GM18498 (cell line): ENCODE measurements around the gene TMEM52.

Experiments used
- ATAC-seq: cut with Tn5 transposase; IDR thresholded peaks from one replicate; pipeline ENCODE4 v1.9.1; 2021; ENCODE audit warnings: mild to moderate bottlenecking, moderate library complexity; ENCODE audit not compliant: unreplicated experiment

Gene TMEM52

GRCh38 chr1:1928231-1929101, 9.4 kb upstream of the TMEM52 start:
- ATAC-seq: no peak

DNA sequence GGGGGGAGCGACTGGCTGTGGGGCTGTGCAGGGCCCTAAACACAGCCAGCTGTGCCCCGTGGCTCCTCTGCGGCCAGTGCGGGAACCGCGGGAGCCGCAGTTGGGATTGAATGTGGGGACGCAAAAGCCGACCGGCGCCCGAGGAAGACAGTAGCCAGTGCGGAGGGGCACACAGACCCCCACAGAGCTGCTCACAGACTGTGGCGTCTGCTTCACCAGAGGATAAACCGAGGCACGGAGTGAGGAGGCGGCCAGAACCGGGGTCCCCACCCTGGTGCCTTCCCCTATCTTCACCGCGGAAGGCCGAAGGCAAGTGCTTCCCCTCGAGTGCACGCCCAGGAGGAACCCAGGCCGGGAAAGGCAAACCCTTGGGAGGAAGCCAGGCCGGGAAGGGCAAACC, 8.7 kb upstream of the TMEM52 start:
- ATAC-seq: no peak

DNA sequence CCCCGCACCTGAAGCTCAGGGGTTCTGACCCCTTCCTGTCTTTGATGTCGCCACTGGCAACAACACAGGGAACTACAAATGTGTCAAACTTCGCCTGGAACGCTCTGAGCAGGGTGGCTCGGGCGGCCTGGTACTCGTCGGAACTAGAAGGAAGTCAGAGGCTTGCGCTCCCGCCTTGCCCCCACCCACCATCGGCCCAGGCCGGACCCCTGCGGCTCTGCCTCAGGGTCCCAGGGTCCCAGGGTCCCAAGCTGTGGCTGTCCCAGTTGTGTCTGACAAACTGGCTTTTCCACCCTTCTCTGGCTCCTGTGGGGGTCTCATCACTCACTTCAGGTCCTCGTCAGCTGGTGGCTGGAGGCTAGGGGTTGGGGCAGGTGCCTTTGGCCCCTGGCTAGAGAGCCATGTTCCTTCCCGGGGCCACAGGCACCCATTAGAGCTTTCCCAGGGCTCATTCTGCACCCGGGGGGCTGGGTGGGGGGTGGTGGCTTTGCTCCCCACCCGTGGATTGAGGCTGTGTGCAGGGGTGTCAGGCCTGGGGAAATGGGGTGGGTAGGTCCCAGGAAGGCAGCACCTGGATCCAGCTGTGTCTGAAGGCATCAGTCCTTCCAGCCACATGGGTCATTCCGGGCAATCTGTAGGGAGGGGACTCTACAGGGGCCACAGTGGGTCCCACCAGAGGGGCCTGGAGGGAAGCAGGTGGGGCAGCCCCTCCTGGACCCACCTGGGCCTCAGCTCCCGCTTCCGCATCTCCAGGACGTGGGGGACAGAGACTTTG, 8.0 kb upstream of the TMEM52 start:
- ATAC-seq: no peak

- no peak for ATAC-seq
Measured at GRCh38 chr1:1926346-1926811, 7.3 kb upstream of the TMEM52 start.

- no peak for ATAC-seq
Measured at GRCh38 chr1:1925437-1926345, 6.6 kb upstream of the TMEM52 start.

- ATAC-seq: no peak
Measured at GRCh38 chr1:1924849-1925248, 5.8 kb upstream of the TMEM52 start.

DNA sequence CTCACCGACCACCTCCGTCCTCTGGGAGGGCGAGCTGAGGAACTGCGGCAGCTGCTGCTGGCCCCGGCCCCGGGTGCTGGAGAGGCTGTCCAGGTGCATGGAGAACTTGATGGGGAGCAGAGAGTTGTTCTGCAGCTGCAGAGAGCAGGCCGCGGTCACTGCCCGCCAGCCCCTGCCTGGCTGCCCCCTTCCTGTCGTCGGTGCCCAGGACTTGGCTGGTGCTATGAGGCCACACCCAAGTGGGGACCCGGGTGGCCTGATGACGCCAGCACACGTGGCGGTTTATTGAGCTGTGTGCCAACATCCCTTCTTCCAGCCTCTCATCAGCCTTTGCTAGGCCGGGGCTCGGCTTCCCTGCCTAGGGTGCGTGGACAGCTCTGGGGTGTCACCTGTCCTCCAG, 5.3 kb upstream of the TMEM52 start:
- no peak for ATAC-seq

GRCh38 chr1:1922956-1923833, 4.1 kb upstream of the TMEM52 start:
- ATAC-seq: no peak

GRCh38 chr1:1922702-1922955, 3.5 kb upstream of the TMEM52 start:
- ATAC-seq: no peak

DNA sequence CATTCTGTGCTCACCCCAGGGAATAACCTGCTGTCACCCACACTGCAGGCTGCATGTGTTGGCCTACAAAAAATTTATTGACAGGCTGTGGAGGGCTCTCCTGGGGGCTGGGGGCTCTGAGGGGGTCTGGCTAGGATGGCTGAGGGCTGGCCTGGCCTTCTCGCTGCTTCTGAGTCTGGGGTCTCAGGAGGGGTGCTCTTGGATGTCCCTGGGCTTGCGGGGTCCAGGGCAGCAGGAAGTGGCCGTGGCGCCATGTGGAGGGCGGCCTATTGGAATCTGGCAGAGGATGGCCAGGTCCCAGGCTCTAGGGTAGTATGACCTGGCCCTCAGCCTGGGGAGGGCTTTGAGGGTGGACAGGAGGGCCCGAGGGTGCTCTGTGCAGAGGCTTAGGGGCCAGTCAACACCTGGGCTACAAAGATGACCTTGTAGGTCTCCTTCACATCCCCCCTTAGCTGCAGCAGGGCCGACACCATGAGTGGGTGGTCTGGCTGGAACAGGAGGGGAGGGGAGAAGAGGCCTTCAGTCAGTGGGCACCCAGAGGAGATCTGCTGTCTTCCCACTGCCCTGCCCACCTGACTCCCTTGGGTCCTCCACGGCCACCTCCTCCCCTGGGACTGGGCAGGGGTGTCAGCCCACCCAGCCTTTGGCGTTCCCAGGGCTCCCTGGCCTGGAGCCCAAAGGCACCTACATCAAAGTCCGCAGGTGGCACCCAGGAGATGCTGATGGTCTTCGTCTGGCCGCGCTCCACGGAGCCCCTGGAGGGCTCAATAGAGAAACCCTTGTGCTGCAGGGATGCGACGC, 3.0 kb upstream of the TMEM52 start:
- no peak for ATAC-seq

DNA sequence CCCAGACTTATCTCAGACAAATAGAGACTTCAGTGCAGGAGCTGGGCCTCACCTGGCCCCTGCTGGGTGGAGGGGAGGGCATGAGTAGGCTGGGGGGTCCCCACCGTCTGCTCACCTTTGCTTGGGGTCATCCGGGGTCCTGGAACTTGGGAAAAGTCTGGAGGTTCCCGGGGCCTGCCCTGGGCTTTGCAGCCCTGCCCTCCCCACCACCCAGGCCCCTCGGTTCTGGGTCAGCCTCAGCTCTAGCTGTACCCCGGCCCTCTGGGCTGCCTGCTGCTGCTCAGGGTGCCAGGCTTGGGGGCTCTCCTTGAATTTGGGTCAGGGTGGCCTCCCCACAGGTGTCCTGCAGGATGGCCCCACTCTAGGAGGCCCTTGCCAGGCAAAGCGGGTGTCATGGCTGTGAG, 2.4 kb upstream of the TMEM52 start:
- no peak for ATAC-seq

GRCh38 chr1:1920608-1921458, 1.8 kb upstream of the TMEM52 start:
- ATAC-seq: no peak

DNA sequence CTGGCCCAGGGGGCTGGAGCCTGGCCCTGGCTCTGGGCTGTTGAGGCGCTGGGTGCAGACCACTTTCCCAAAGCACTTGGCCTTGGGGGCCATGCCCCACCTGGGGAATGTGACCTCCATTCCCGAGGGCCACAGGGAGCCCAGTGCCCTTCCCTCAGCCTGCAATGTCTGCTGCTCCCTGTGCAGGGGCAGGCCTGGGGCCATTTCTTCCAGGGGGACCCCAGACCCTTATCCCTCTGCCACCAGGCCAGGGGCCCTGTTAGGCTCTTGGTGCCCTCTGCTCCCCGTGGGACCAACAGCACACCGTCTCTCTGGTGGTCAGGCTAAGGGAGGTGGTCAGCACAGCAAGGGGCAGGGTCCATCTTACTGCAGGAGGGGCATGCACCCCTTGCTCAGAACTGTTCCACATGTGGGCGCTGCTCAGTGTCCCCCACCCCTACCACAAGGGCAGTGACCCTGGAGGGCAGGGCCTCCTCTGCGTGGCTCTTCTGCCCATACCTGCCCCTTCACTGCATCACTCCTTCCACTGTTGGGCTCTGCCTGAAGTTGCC, 1.1 kb upstream of the TMEM52 start:
- no peak for ATAC-seq

DNA sequence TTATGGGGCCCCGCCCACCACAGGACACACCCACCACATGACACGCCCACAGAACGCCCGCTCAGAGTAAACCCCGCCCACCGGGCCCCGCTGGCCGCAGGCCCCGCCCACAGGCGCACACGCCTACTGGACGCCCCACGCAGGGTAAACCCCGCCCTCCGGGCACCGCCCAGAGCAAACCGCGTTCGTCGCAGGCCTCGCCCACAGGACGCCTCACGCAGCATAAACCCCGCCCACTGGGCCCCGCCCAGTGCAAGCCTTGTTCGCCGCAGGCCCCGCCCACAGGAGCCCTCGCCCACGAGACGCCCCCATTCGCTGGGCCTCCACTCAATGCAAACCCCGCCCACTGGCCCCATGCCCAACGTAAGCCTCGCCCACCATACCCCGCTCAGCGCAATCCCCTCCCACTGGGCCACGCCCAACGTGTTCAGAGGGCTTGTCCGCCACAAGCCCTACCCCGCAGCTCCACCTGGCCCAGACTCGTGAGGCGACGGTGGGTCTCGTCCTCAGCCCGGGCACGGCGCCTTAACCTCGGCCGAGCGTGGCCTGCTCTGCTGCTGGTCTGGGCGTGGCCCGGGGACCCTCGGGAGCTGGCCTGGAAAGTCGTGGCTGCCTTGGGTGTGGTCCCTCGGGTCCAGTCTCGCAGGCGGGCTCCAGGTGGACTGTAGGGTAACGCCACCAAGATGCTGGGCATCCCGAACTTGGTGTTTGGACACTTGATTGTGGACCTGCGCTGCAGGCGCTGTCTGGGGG, 401 bp upstream of the TMEM52 start:
- peak; percentile 80 for ATAC-seq

- ATAC-seq: no peak
Measured at GRCh38 chr1:1917995-1918900, 831 bp downstream of the TMEM52 start.

GRCh38 chr1:1917304-1917976, 1.6 kb downstream of the TMEM52 start:
- ATAC-seq: no peak
